22Rv1 (cell line): ENCODE data around the gene ZNF134.

Experiments used
- H3K27ac ChIP-seq: fragments of 450-650 bp; 2 replicates; pipeline ENCODE4 v1.5.1; 2017
- ZFX ChIP-seq: fragments of 450-650 bp; IDR thresholded peaks from 2 replicates; pipeline ENCODE4 v1.6.1; 2017; ENCODE audit warnings: antibody characterized with exemption, borderline replicate concordance
- TF ChIP-seq, protein P1 (sequence below): fragments of 450-650 bp; IDR thresholded peaks from 2 replicates; pipeline ENCODE4 v1.5.1; 2017; ENCODE audit warnings: mild to moderate bottlenecking

The ZNF134 gene

DNA sequence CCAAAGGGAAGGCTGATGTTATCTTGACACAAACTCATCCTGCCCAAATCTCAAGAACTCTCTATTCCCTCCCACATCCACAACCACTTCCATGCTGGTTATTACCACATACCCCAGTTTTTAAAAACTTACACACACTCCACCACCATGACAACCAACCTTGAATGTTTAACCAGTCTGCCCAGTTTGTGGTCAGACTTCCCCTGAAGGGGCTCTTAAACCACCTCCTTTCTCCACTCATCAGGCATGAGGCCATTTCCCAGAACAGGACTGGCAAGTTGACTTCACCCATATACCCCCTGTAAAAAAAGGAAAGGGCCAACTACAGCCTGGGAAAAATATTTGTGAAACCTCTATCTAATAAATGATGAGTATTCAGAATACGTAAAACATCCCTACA is 42.3 kb downstream of the ZNF134 start:
- TF ChIP-seq, protein P1, sequence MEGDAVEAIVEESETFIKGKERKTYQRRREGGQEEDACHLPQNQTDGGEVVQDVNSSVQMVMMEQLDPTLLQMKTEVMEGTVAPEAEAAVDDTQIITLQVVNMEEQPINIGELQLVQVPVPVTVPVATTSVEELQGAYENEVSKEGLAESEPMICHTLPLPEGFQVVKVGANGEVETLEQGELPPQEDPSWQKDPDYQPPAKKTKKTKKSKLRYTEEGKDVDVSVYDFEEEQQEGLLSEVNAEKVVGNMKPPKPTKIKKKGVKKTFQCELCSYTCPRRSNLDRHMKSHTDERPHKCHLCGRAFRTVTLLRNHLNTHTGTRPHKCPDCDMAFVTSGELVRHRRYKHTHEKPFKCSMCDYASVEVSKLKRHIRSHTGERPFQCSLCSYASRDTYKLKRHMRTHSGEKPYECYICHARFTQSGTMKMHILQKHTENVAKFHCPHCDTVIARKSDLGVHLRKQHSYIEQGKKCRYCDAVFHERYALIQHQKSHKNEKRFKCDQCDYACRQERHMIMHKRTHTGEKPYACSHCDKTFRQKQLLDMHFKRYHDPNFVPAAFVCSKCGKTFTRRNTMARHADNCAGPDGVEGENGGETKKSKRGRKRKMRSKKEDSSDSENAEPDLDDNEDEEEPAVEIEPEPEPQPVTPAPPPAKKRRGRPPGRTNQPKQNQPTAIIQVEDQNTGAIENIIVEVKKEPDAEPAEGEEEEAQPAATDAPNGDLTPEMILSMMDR = no peak
- no peak for TF ChIP-seq ZFX
- no peak overlapping the region for H3K27ac ChIP-seq

DNA sequence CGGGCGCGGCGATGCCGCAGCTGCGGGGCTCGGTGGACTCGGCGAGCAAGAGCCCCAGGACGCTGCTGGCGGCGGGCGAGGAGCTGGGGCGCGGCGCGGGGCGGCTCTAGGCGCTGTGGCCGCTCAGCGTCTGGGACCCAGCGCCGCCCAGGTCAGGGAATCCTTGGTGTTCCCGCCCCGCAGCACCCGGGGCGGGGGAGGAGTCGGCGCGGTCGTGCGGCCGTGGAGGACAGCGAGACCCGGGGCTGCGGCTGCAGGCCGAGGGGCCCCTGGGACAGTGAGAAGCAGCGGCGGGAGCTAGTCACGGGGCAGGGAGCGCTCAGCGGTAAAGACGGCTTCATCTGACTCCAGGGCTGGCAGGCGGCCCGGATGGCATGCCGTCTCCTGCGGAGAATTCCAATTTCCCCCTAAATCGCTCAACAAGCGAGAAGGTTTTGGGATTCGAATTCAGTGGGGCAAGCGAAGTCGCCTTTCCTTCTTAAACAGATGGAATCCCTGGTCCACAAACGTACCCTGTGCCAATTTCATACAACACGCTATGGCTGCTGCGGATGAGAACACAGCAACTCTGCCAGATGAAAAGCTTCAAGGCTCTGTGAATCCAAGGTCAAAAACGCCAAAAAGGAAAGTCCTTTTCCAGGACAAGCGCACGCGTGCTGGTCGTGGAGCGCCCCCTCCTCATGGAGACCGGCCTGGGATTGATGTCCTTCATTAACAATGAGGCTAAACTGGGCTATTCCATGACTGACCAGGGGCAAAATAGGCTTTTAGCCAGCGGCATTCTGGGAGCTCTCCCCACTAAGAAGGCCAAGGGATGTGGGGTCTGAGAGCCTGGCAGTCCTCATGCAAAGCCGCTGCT is 50.5 kb downstream of the ZNF134 start:
- no peak overlapping the region for H3K27ac ChIP-seq
- no peak for TF ChIP-seq ZFX
- TF ChIP-seq, protein P1 = no peak

DNA sequence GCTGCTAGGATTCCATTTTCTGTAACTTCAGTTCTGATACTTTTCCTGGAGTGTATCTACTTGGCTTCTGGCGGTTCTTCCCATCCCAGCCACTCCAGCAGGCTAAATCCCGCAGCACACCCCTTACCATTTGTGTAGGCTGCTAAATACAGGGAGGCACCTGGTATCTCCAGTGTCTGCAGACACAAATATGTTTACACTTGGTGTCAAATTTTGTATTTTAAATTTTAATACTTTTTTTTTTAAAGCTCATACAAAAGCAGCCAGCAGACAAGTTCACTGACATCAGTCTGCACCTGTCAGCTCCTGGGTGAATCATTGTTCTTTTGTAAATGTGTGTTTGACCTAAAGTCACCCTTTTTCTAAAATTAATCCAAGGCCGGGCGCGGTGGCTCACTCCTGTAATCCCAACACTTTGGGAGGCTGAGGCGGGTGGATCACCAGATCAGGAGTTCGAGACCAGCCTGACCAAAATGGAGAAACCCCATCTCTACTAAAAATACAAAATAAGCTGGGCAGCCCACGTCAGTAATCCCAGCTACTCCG is 51.3 kb downstream of the ZNF134 start:
- H3K27ac ChIP-seq = no peak overlapping the region

DNA sequence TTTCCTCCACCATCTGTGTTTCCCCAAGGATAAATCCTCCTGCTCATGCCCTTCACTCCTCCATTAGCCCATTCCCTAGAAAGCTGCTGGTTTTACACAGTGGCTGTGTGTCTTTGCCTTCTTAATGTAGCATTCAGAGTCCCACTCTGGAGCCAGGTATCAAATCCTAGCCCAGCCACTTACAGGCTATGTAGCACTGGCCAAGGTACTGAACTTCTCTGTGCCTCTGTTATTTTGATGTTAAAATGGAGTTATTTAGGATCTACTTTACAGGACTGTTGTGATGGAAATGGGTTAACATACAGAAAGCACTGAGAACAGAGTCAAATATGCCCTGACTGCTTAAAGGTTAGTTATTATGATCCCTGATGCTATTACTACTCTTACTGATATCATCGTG is 53.2 kb downstream of the ZNF134 start:
- H3K27ac ChIP-seq = no peak overlapping the region
- TF ChIP-seq, protein P1 = no peak
- TF ChIP-seq ZFX = no peak

More for the DNA sequence above, 51.3 kb downstream of the ZNF134 start:
- TF ChIP-seq ZFX = no peak
- TF ChIP-seq, protein P1 = no peak

DNA sequence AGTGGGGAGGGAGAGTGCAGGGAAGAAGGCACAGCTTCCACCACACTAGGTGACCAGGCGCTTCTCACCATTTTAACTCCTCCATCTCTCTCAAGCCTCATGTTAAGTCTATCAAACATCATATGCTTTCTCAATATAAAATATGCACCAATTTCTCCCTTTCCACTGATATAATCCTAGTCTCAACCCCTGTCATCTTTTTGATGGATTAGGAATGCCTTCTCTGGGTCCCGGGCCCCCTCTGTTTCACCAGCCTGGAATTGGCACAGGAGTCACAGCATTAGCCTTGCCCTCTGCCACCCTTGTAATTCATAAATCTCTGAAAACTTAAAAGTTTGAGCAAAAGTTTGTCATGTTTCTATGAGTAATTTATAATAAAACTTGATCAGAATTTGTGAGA is 54.6 kb downstream of the ZNF134 start, which contains the start of gene ZSCAN4:
Gene ZSCAN4 (plus strand): TSS at position 301 of the 400 bp plus-strand sequence. CDS start 7,211 bp downstream, outside the sequence.
- no peak within 1 kb of the TSS for H3K27ac ChIP-seq
- no peak for TF ChIP-seq ZFX
- TF ChIP-seq, protein P1 = no peak

DNA sequence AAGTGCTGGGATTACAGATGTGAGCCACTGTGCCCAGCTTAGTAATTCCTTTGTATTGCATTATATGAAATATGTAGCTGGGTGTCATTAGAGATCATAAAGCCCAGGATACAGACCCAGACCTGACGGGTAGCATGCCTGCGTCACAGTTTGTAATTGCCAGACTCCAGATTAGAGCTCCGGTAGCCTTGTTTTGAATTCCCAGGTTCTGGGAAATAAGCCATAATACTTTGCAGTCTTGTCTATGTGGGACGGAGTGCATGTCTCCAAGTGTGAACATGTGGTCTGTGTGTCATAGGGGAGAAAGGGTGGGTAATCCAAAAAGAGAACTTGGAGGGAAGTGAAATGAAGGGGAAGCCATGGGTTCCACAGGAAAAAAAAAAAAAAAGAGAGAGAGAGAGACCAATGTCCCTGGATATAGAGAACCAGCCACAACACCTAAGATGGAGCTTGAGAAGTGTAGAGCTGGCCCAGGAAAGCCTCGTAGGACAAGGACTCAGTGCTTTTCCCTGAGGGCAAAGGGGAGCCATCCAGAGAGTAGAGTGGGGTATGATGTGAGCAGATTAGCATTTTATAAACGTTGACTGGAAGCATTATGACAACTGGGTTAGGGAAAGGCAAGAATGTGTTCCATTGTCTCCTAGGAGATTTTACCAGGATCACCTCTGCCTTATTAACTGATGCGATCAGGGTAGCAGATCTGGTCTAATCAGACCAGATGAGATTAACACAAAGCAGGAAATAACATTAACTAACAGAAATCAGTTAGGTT is 57.3 kb downstream of the ZNF134 start:
- no peak overlapping the region for H3K27ac ChIP-seq
- no peak for TF ChIP-seq ZFX
- TF ChIP-seq, protein P1 = no peak
